PC-9 (cell line): ENCODE data around the gene BTBD10. TPM values are rescaled to one million over a fixed set of nuclear protein-coding genes. Genes with fewer than 3 reads are reported as not detected.

Experiments used
- BruUV-seq: library from RNA; stranded (reverse); fragments of 400-500 nt; replicated peaks from 2 replicates; lab custom pipeline; 2021; lab: Mats Ljungman, UMichigan
- CTCF ChIA-PET: fragments of 300-600 bp; sonication (Branson Sonifier 250); formaldehyde crosslinking; loops from one replicate; lab custom pipeline; 2022; ENCODE audit warnings: antibody characterized with exemption; lab: Charles Lee
- POLR2A ChIA-PET: fragments of 300-600 bp; sonication (Branson Sonifier 250); formaldehyde crosslinking; loops from one replicate; lab custom pipeline; 2022; ENCODE audit warnings: antibody characterized with exemption; ENCODE audit not compliant: unreplicated experiment; lab: Charles Lee
- DNase-seq, 2 experiments: peaks; one replicate each; pipeline versions ENCODE4 v3.0.0 to v3.0.0-alpha.2; 2015 to 2022; ENCODE audit warnings: mixed read lengths in 1 of 2
- H2AFZ ChIP-seq: fragments of 200-600 bp; sonication (generic); 2 replicates; pipeline ENCODE4 v1.8.1; 2017; ENCODE audit warnings: antibody characterized with exemption
- H3F3A ChIP-seq: fragments of 200-600 bp; sonication (generic); 2 replicates; pipeline ENCODE4 v1.8.1; 2017; ENCODE audit warnings: antibody characterized with exemption, mild to moderate bottlenecking, low read depth; ENCODE audit not compliant: insufficient read depth
- H3K27ac ChIP-seq: fragments of 200-600 bp; sonication (generic); 2 replicates; pipeline ENCODE4 v1.6.1; 2016; ENCODE audit warnings: mixed run types
- H3K27me3 ChIP-seq: fragments of 200-600 bp; sonication (generic); 2 replicates; pipeline ENCODE4 v1.6.1; 2016; ENCODE audit warnings: low read depth, mixed run types; ENCODE audit not compliant: insufficient read depth
- H3K36me3 ChIP-seq: fragments of 200-600 bp; sonication (generic); 2 replicates; pipeline ENCODE4 v1.6.1; 2016; ENCODE audit warnings: low read depth, mixed run types
- H3K4me1 ChIP-seq: fragments of 200-600 bp; sonication (generic); replicated peaks from 2 replicates; pipeline ENCODE4 v1.6.1; 2016; ENCODE audit warnings: mixed run types; ENCODE audit not compliant: insufficient read depth
- H3K4me2 ChIP-seq: fragments of 200-600 bp; sonication (generic); 2 replicates; pipeline ENCODE4 v1.6.1; 2017; ENCODE audit warnings: mixed run types
- H3K4me3 ChIP-seq: fragments of 200-600 bp; sonication (generic); 2 replicates; pipeline ENCODE4 v1.6.1; 2016; ENCODE audit warnings: mixed run types
- H3K79me2 ChIP-seq: fragments of 200-600 bp; sonication (generic); 2 replicates; pipeline ENCODE4 v1.6.1; 2017; ENCODE audit warnings: low read depth, mixed run types
- H3K9me2 ChIP-seq: fragments of 200-600 bp; sonication (generic); 2 replicates; pipeline ENCODE4 v1.8.1; 2017; ENCODE audit warnings: mild to moderate bottlenecking; ENCODE audit not compliant: insufficient read depth
- H3K9me3 ChIP-seq: fragments of 200-600 bp; sonication (generic); 2 replicates; pipeline ENCODE4 v1.8.1; 2016; ENCODE audit warnings: low read depth; ENCODE audit not compliant: insufficient read depth
- H4K20me1 ChIP-seq: fragments of 200-600 bp; sonication (generic); 2 replicates; pipeline ENCODE4 v1.8.1; 2017; ENCODE audit not compliant: insufficient read depth
- EZH2 ChIP-seq: fragments of 200-600 bp; sonication (generic); IDR thresholded peaks from 2 replicates; pipeline ENCODE4 v1.8.0; 2017; ENCODE audit warnings: antibody characterized with exemption, low read depth
- intact Hi-C: fragments of 100-400 bp; cut with micrococcal nuclease; formaldehyde crosslinking; loops from one replicate; pipeline ENCODE4 v1.10.0; 2022; ENCODE audit not compliant: unreplicated experiment
- total RNA-seq: library from RNA; stranded (reverse); gene quantifications from 2 replicates; pipeline ENCODE4 v1.2.3, GENCODE V29; 2021
- TF ChIP-seq, protein P1 (sequence below): fragments of 200-600 bp; sonication (generic); conservative IDR thresholded peaks from 2 replicates; pipeline ENCODE4 v1.6.1; 2017; ENCODE audit warnings: mixed run types, antibody characterized with exemption, mild to moderate bottlenecking, moderate library complexity

The BTBD10 gene
- total RNA-seq, 1 experiment from 2014 or later, result 16.5 TPM

DNA sequence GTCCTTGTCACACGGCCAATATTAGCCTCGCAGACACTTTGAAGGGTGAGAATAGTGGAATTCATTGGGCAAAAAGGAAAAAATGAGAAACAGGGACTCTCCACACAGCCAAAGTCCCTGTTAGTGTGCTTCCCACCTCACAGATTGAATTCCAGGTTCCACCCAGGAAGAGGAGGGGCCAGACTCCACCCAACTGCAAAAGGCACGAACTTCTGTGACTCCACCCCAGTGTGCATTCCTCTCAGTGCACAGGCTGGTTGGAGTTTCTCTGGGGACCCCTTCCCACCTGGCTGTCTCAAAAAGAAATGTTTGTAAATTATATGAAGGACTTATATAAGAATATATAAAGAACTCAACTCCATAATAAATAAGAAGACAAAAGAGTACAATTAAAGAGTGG lies 12.1 kb upstream of the BTBD10 start:
- BruUV-seq, result no TSS peak
- no peak overlapping the region for H3K27ac ChIP-seq
- ChIA-PET POLR2A (no interaction called here), CTCF (no interaction called here)
- TF ChIP-seq, protein P1, sequence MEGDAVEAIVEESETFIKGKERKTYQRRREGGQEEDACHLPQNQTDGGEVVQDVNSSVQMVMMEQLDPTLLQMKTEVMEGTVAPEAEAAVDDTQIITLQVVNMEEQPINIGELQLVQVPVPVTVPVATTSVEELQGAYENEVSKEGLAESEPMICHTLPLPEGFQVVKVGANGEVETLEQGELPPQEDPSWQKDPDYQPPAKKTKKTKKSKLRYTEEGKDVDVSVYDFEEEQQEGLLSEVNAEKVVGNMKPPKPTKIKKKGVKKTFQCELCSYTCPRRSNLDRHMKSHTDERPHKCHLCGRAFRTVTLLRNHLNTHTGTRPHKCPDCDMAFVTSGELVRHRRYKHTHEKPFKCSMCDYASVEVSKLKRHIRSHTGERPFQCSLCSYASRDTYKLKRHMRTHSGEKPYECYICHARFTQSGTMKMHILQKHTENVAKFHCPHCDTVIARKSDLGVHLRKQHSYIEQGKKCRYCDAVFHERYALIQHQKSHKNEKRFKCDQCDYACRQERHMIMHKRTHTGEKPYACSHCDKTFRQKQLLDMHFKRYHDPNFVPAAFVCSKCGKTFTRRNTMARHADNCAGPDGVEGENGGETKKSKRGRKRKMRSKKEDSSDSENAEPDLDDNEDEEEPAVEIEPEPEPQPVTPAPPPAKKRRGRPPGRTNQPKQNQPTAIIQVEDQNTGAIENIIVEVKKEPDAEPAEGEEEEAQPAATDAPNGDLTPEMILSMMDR, result no peak
- no peak for TF ChIP-seq EZH2
- no peak overlapping the region for H3K4me3 ChIP-seq
- H2AFZ ChIP-seq, result no peak overlapping the region
- H3K4me1 ChIP-seq, result no peaks in the 10 kb centered on the region
- no peaks in the 10 kb centered on the region for H3K9me3 ChIP-seq
- no peaks in the 10 kb centered on the region for H3F3A ChIP-seq
- no peaks in the 10 kb centered on the region for H3K36me3 ChIP-seq
- H4K20me1 ChIP-seq, result no peaks in the 10 kb centered on the region
- no peaks in the 10 kb centered on the region for H3K9me2 ChIP-seq
- DNase-seq, result no peak
- H3K79me2 ChIP-seq, result no peaks in the 10 kb centered on the region
- H3K27me3 ChIP-seq, result no peaks in the 10 kb centered on the region
- no peak overlapping the region for H3K4me2 ChIP-seq
- intact Hi-C loops, result no loop called here

GRCh38 chr11:13473013-13473722 lies 10.1 kb upstream of the BTBD10 start:
- no peaks in the 10 kb centered on the region for H3K9me3 ChIP-seq
- intact Hi-C loops, result no loop called here
- no peak overlapping the region for H3K27ac ChIP-seq
- TF ChIP-seq, protein P1, result no peak
- TF ChIP-seq EZH2, result no peak
- H3K4me1 ChIP-seq, result no peaks in the 10 kb centered on the region
- no peak for DNase-seq
- H4K20me1 ChIP-seq, result no peaks in the 10 kb centered on the region
- no peak overlapping the region for H2AFZ ChIP-seq
- no peaks in the 10 kb centered on the region for H3K27me3 ChIP-seq
- no peak overlapping the region for H3K4me2 ChIP-seq
- no peaks in the 10 kb centered on the region for H3K36me3 ChIP-seq
- H3F3A ChIP-seq, result no peaks in the 10 kb centered on the region
- H3K9me2 ChIP-seq, result no peaks in the 10 kb centered on the region
- H3K79me2 ChIP-seq, result no peaks in the 10 kb centered on the region
- ChIA-PET CTCF (no interaction called here), POLR2A (no interaction called here)
- no TSS peak for BruUV-seq
- H3K4me3 ChIP-seq, result no peak overlapping the region

DNA sequence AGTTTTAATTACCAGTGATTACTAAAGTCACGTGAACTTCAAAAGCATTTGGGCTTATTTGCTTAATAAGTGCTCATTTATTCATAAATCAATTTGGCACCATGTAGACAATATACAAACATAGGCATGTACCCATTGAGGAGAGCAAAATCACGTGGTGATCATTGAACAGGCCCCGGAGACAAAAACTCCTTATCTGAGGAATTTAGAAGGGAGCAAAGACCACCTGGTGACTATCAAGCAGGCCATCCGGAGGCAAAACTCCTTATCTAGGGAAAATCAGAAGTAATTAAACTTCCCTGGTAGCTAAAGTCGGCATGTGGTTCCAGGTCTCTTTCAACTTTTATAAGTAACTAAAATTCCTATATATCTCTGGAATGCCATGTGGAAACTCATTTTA lies 5.7 kb upstream of the BTBD10 start:
- Histone ChIP-seq H3K27ac (no peak overlapping the region), H3K9me3 (no peaks in the 10 kb centered on the region), H3K4me2 (no peak overlapping the region), H3K79me2 (no peaks in the 10 kb centered on the region), H3K9me2 (no peaks in the 10 kb centered on the region), H3K27me3 (no peaks in the 10 kb centered on the region), H2AFZ (no peak overlapping the region), H3K4me3 (no peak overlapping the region), H3K4me1 (0 out of 2 replicates have a peak, but pooled peaks cover 4% of the 10 kb centered on the region), H3F3A (peaks cover under 1% of the 10 kb centered on the region; the same call in 1 of the 2 replicates), H4K20me1 (no peaks in the 10 kb centered on the region), H3K36me3 (no peaks in the 10 kb centered on the region)
- no peak for DNase-seq
- TF ChIP-seq, protein P1, result no peak
- no peak for TF ChIP-seq EZH2
- intact Hi-C loops, result loop anchor here (10.0 kb wide), 1 partner anchor 134 kb away; no protein-coding TSS in a partner anchor
- BruUV-seq, result no TSS peak
- ChIA-PET CTCF (no interaction called here), POLR2A (no interaction called here)
